Cardiac septum (tissue), 1 donor: ENCODE measurements around the gene RNF25. TPM values are rescaled to one million over a fixed set of nuclear protein-coding genes. Genes with fewer than 3 reads are reported as not detected.

Experiments
- DNase-seq: peaks from one replicate; pipeline ENCODE4 v3.0.0-alpha.2; 2020; ENCODE audit warnings: low spot score
- intact Hi-C: fragments of 100-400 bp; cut with DNase I; formaldehyde crosslinking; loops from one replicate; pipeline ENCODE4 v1.14.0; 2022
- total RNA-seq: library from RNA; stranded (reverse); fragmentation: NEBNext Ultra II Directional; extraction: Animal tissue kit (Norgen Biotek cat#: 25700); gene quantifications from one replicate; pipeline ENCODE4 v1.2.1, GENCODE V29; 2021
- donor health status: DM: no; HTN: no; CAD: no.

RNF25 gene
- total RNA-seq, 1 donor from 2014 or later: 17.5 TPM

DNA sequence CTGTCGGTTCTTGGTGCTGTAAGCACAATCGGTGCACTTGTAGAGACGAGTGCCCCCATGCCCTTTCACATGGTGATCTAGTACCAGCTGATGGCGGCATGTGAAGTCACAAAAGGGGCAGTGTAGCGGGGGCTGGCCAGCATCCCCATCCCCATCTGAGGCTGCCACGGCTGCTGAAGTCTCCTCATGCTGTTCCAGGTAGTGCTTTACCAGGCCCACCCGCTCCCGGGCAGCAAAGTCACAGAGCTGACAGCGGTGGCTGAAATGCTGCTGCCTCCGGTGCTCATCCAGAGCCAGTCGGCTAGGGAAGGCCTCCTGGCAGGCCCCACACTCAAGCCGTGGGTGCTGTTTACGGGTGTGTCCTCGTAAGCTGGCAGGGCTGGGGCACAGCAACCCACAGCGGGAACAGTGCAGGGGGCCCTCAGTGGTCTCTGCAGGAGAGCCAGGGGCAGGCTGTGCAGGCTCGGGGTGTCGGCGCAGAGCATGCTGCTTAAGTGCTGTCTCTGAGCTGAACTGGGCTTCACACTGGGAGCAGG, 29.6 kb downstream of the RNF25 start:
- intact Hi-C loops: loop anchor here (10.0 kb wide), 1 partner anchor 347 kb away; the partner anchor contains the start of gene TMBIM1

DNA sequence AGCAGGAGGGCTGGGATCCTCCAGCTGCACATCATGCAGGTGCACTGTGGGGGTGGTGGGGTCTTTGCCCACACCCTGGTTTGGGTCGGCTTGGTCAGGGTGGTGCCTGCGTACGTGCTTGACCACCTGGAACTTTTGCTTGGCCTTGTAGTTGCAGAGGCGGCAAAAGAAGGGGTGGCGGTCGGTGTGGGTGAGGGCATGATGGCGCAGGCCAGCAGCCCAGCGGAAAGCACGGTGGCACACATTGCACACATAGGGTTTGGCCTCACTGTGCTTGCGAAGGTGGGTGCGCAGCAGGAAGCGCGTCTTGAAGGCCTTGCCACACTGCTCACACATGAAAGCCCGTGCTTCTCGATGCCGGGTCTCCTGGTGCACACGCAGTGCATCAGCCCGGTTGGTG, 33.4 kb downstream of the RNF25 start:
- no peak for DNase-seq
- intact Hi-C loops: no loop called here

More for the DNA sequence above, 29.6 kb downstream of the RNF25 start:
- DNase-seq: no peak

- intact Hi-C loops: no loop called here
- DNase-seq: no peak
These were observed 36.1 kb downstream of the RNF25 start for GRCh38 chr2:218635719-218636118.

- intact Hi-C loops: no loop called here
- DNase-seq: no peak
These were observed 40.0 kb downstream of the RNF25 start for GRCh38 chr2:218631837-218632236.

- no peak for DNase-seq
These were observed 43.9 kb downstream of the RNF25 start for GRCh38 chr2:218627939-218628338.

GRCh38 chr2:218626369-218626768, 45.4 kb downstream of the RNF25 start:
- no peak for DNase-seq
- intact Hi-C loops: no loop called here

More at GRCh38 chr2:218627939-218628338, 43.9 kb downstream of the RNF25 start:
- intact Hi-C loops: no loop called here

GRCh38 chr2:218623366-218623705, 48.5 kb downstream of the RNF25 start:
- DNase-seq: no peak
- intact Hi-C loops: no loop called here

- no peak for DNase-seq
- intact Hi-C loops: no loop called here
These were observed 49.0 kb downstream of the RNF25 start for GRCh38 chr2:218622606-218623365.

DNA sequence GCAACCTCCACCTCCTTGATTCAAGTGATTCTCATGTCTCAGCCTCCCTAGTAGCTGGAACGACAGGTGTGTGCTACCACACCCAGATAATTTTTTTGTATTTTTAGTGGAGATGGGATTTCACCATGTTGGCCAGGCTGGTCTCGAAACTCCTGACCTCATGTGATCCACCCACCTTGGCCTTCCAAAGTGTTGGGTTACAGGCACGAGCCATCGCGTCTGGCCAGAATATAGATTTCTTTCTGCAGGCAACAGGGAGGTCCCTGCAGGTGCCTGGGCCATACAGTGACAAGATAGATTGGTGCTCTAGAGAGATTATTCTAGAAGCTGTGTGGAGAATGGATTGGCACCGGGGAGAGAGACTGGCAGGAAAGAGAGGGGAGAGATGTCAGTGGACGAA, 50.8 kb downstream of the RNF25 start:
- DNase-seq: no peak
- intact Hi-C loops: no loop called here

DNA sequence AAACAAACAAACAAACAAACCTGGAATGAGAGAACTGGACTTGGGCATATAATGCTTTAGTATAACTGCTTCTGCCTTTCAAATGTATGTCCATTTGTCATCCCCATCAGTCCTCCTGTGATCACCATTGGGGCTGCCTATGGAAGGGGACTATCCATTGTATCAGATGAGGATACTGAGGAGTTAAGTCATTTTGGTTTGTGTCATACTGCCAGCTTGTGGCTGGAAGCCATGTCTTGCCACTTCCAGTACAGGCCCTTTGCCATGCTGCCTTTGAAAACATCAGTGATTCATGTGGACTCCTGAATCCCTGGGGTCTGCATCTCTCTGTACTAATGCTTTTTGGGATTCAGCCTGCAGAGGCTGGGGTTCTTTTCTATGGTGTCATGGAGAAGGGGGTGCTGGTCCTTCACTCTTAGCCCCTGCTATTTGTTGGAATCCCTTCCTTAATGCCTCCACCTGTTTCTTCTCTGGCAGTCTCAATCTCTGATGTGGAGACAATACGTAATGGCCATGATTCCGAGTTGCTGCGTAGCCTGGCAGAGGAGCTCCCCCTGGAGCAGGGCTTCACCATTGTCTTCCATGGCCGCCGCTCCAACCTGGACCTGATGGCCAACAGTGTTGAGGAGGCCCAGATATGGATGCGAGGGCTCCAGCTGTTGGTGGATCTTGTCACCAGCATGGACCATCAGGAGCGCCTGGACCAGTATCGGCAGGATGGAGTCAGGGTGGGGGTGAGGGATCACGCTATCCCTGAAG, 53.5 kb downstream of the RNF25 start:
- no peak for DNase-seq
- intact Hi-C loops: no loop called here

- peak; percentile 64 for DNase-seq
- intact Hi-C loops: no loop called here
These were observed 55.9 kb downstream of the RNF25 start for GRCh38 chr2:218615868-218616315.

Other genes with a start within 250 kb of the RNF25 start
- 7.1 TPM for gene USP37, start 103.7 kb downstream of the RNF25 start, total RNA-seq
- 20.9 TPM for gene CNOT9, start 103.2 kb downstream of the RNF25 start, total RNA-seq
- 0.67 TPM for gene PLCD4, start 64.1 kb downstream of the RNF25 start, total RNA-seq
- 21.3 TPM for gene ZNF142, start 12.4 kb downstream of the RNF25 start, total RNA-seq
- gene BCS1L, start 12.3 kb downstream of the RNF25 start, total RNA-seq: 36.1 TPM
- gene STK36, start 84 bp upstream of the RNF25 start, total RNA-seq: 9.0 TPM
- 8.6 TPM for gene TTLL4, start 38.8 kb upstream of the RNF25 start, total RNA-seq
- 5.2 TPM for gene CYP27A1, start 110.1 kb upstream of the RNF25 start, total RNA-seq
- 0.13 TPM for gene PRKAG3, start 159.8 kb upstream of the RNF25 start, total RNA-seq
- 0.46 TPM for gene WNT6, start 187.8 kb upstream of the RNF25 start, total RNA-seq
- gene WNT10A, start 208.8 kb upstream of the RNF25 start, total RNA-seq: not detected